HepG2 (cell line): ENCODE data around the gene DNM3. TPM values are rescaled to one million over a fixed set of nuclear protein-coding genes. Genes with fewer than 3 reads are reported as not detected.

Experiments used
- DZIP1 ChIP-seq: sonication (generic); formaldehyde crosslinking; IDR thresholded peaks from 2 replicates; pipeline ENCODE4 v1.5.0; 2020; ENCODE audit warnings: mild to moderate bottlenecking, missing genetic modification reagents
- NBN ChIP-seq: fragments of 450-650 bp; conservative IDR thresholded peaks from 2 replicates; pipeline ENCODE4 v1.6.1; 2017
- NFKB2 ChIP-seq: sonication (generic); formaldehyde crosslinking; IDR thresholded peaks from 2 replicates; pipeline ENCODE4 v1.4.0; 2020; ENCODE audit warnings: missing genetic modification reagents, borderline replicate concordance
- THRA ChIP-seq: sonication (generic); formaldehyde crosslinking; IDR thresholded peaks from 2 replicates; pipeline ENCODE4 v1.4.0; 2020; ENCODE audit warnings: missing genetic modification reagents, borderline replicate concordance
- ZNF121 ChIP-seq: sonication (generic); formaldehyde crosslinking; IDR thresholded peaks from 2 replicates; pipeline ENCODE4 v1.5.0; 2020; ENCODE audit warnings: mild to moderate bottlenecking, missing genetic modification reagents
- ZNF142 ChIP-seq: sonication (generic); formaldehyde crosslinking; IDR thresholded peaks from 2 replicates; pipeline ENCODE4 v1.4.0; 2020; ENCODE audit warnings: missing genetic modification reagents
- polyA plus RNA-seq, 8 experiments: library from polyadenylated mRNA; depleted of rRNA in 3 of 8; stranded (reverse) in 7 of 8; unstranded in 1 of 8; fragments of >200 nt; fragmentation: Illumina TruSeq in 4 of 8; extraction: Trizol in 4 of 8; gene quantifications; 2 replicates each; pipeline versions ENCODE4 v1.2.1 to v1.2.3, GENCODE V29; 2011 to 2016; ENCODE audit warnings: low read depth in 4 of 8, missing spikeins in 1 of 8, mixed read lengths in 1 of 8; ENCODE audit not compliant: insufficient read depth in 1 of 8
- total RNA-seq, 5 experiments: library from RNA; depleted of rRNA; stranded (reverse); fragments of >200 nt; fragmentation: Illumina TruSeq; extraction: Trizol; gene quantifications; 2 replicates each; pipeline ENCODE4 v1.2.3, GENCODE V29; 2016; ENCODE audit warnings: low read depth in 1 of 5

The DNM3 gene
- total and polyA plus RNA-seq, 2 of the 13 experiments (the other 11 are each of a cell fraction or from before 2014, with no cell fraction given), result 0.05 TPM; not detected in 1

GRCh38 chr1:172095846-172096245 is 254.5 kb downstream of the DNM3 start (continued):
- TF ChIP-seq ZNF142 (CRISPR knock-in tag) (no peak), NBN (no peak), NFKB2 (CRISPR knock-in tag) (no peak), DZIP1 (CRISPR knock-in tag) (no peak), ZNF121 (CRISPR knock-in tag) (no peak), THRA (no peak)
